GM06990 (cell line): ENCODE results near the gene HARBI1.

Source experiments
- DNase-seq: peaks from one replicate; pipeline ENCODE4 v3.0.0-alpha.2; 2011; ENCODE audit not compliant: insufficient read length; ENCODE audit errors: extremely low read depth
- H3K27me3 ChIP-seq: replicated peaks from 2 replicates; pipeline ENCODE4 v1.6.0; 2011; ENCODE audit warnings: low read length; ENCODE audit not compliant: control insufficient read depth, insufficient read depth
- H3K36me3 ChIP-seq: 2 replicates; pipeline ENCODE4 v1.5.1; 2011; ENCODE audit warnings: low read length; ENCODE audit not compliant: control insufficient read depth, insufficient read depth
- H3K4me3 ChIP-seq: replicated peaks from 2 replicates; pipeline ENCODE4 v1.5.1; 2011; ENCODE audit warnings: low read depth, mild to moderate bottlenecking, control low read depth, low read length
- CTCF ChIP-seq: IDR thresholded peaks from 2 replicates; pipeline ENCODE4 v1.5.1; 2011; ENCODE audit warnings: low read length, control low read depth, mild to moderate bottlenecking, inconsistent platforms; ENCODE audit not compliant: insufficient read depth, poor library complexity, severe bottlenecking

The HARBI1 gene

GRCh38 chr11:46649180-46649738, 32.2 kb upstream of the HARBI1 start:
- H3K4me3 ChIP-seq = no peak overlapping the region
- DNase-seq = no peak
- H3K27me3 ChIP-seq = no peaks in the 10 kb centered on the region
- TF ChIP-seq CTCF = no peak
- H3K36me3 ChIP-seq = peaks cover 18% of the 10 kb centered on the region

GRCh38 chr11:46643986-46644385, 27.0 kb upstream of the HARBI1 start:
- TF ChIP-seq CTCF = no peak
- DNase-seq = no peak
- Histone ChIP-seq H3K27me3 (no peaks in the 10 kb centered on the region), H3K36me3 (peaks cover 11% of the 10 kb centered on the region), H3K4me3 (no peak overlapping the region)

GRCh38 chr11:46643531-46643930, 26.5 kb upstream of the HARBI1 start:
- H3K27me3 ChIP-seq = no peaks in the 10 kb centered on the region
- peaks cover 11% of the 10 kb centered on the region for H3K36me3 ChIP-seq
- H3K4me3 ChIP-seq = no peak overlapping the region
- no peak for DNase-seq
- no peak for TF ChIP-seq CTCF

GRCh38 chr11:46642627-46643335, 25.8 kb upstream of the HARBI1 start:
- peaks cover 11% of the 10 kb centered on the region for H3K36me3 ChIP-seq
- no peaks in the 10 kb centered on the region for H3K27me3 ChIP-seq
- H3K4me3 ChIP-seq = no peak overlapping the region
- TF ChIP-seq CTCF = no peak
- no peak for DNase-seq

GRCh38 chr11:46641639-46642038, 24.6 kb upstream of the HARBI1 start:
- H3K4me3 ChIP-seq = no peak overlapping the region
- H3K27me3 ChIP-seq = no peaks in the 10 kb centered on the region
- H3K36me3 ChIP-seq = peaks cover 7% of the 10 kb centered on the region
- no peak for TF ChIP-seq CTCF
- no peak for DNase-seq
